ENCODE measurements around the gene GFRA1.

GRCh38 chr10:116300542-116300941 lies 27.5 kb upstream of the GFRA1 start:
- TF ChIP-seq, protein P1, sequence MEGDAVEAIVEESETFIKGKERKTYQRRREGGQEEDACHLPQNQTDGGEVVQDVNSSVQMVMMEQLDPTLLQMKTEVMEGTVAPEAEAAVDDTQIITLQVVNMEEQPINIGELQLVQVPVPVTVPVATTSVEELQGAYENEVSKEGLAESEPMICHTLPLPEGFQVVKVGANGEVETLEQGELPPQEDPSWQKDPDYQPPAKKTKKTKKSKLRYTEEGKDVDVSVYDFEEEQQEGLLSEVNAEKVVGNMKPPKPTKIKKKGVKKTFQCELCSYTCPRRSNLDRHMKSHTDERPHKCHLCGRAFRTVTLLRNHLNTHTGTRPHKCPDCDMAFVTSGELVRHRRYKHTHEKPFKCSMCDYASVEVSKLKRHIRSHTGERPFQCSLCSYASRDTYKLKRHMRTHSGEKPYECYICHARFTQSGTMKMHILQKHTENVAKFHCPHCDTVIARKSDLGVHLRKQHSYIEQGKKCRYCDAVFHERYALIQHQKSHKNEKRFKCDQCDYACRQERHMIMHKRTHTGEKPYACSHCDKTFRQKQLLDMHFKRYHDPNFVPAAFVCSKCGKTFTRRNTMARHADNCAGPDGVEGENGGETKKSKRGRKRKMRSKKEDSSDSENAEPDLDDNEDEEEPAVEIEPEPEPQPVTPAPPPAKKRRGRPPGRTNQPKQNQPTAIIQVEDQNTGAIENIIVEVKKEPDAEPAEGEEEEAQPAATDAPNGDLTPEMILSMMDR (IDR thresholded peaks at IDR 0.05 in 8 of 11, conservative IDR thresholded peaks at IDR 0.05 in 3 of 11) = no peak
- no peak for TF ChIP-seq POLR2A (IDR thresholded peaks at IDR 0.05)

Measured in spleen (tissue), 7 donors.